ENCODE measurements around the gene TMED5. TPM values are rescaled to one million over a fixed set of nuclear protein-coding genes. Genes with fewer than 3 reads are reported as not detected.

Gene TMED5
- total and polyA plus RNA-seq, 4 donors = 32.3 to 76.1 (median 42.4) TPM

GRCh38 chr1:93111561-93111960, 68.7 kb downstream of the TMED5 start:
- H3K9me3 ChIP-seq (ENCODE audit: control insufficient read depth, insufficient read depth, low read length) = peaks cover 7% of the 10 kb centered on the region
- no peaks in the 10 kb centered on the region for H3K4me1 ChIP-seq (ENCODE audit: control insufficient read depth, insufficient read depth, low read length)
- peaks cover 13% of the 10 kb centered on the region for H3K36me3 ChIP-seq (ENCODE audit: control insufficient read depth, insufficient read depth, low read length)
- no peak overlapping the region for H3K4me3 ChIP-seq (ENCODE audit: low read depth, low read length)
- no peak for DNase-seq (ENCODE audit: low read depth in 4 of 6, low spot score in 6 of 6)
- H3K27ac ChIP-seq (ENCODE audit: low read depth, low read length) = no peak overlapping the region
- no peaks in the 10 kb centered on the region for H3K27me3 ChIP-seq (ENCODE audit: control insufficient read depth, insufficient read depth, low read length)

- H3K4me3 ChIP-seq (ENCODE audit: low read depth, low read length) = no peak overlapping the region
- H3K4me1 ChIP-seq (ENCODE audit: control insufficient read depth, insufficient read depth, low read length) = no peaks in the 10 kb centered on the region
- DNase-seq (ENCODE audit: low read depth in 4 of 6, low spot score in 6 of 6) = no peak
- peaks cover 8% of the 10 kb centered on the region for H3K36me3 ChIP-seq (ENCODE audit: control insufficient read depth, insufficient read depth, low read length)
- H3K27me3 ChIP-seq (ENCODE audit: control insufficient read depth, insufficient read depth, low read length) = no peaks in the 10 kb centered on the region
- no CpG with 5 or more reads among the region's 1 CpG for WGBS (ENCODE audit: insufficient coverage)
- H3K27ac ChIP-seq (ENCODE audit: low read depth, low read length) = no peak overlapping the region
- H3K9me3 ChIP-seq (ENCODE audit: control insufficient read depth, insufficient read depth, low read length) = peaks cover 7% of the 10 kb centered on the region
These were observed 69.1 kb downstream of the TMED5 start for GRCh38 chr1:93111065-93111464.

- H3K4me3 ChIP-seq (ENCODE audit: low read depth, low read length) = no peak overlapping the region
- peaks cover 12% of the 10 kb centered on the region for H3K36me3 ChIP-seq (ENCODE audit: control insufficient read depth, insufficient read depth, low read length)
- peaks cover 7% of the 10 kb centered on the region for H3K9me3 ChIP-seq (ENCODE audit: control insufficient read depth, insufficient read depth, low read length)
- 100% methylated on average over 1 of the region's 2 CpGs for whole genome bisulfite sequencing (ENCODE audit: insufficient coverage)
- no peaks in the 10 kb centered on the region for H3K4me1 ChIP-seq (ENCODE audit: control insufficient read depth, insufficient read depth, low read length)
- DNase-seq (ENCODE audit: low read depth in 4 of 6, low spot score in 6 of 6) = no peak
- no peaks in the 10 kb centered on the region for H3K27me3 ChIP-seq (ENCODE audit: control insufficient read depth, insufficient read depth, low read length)
- no peak overlapping the region for H3K27ac ChIP-seq (ENCODE audit: low read depth, low read length)
These were observed 70.6 kb downstream of the TMED5 start for GRCh38 chr1:93109578-93109977.

- no peaks in the 10 kb centered on the region for H3K27me3 ChIP-seq (ENCODE audit: control insufficient read depth, insufficient read depth, low read length)
- no CpG with 5 or more reads among the region's 2 CpGs for WGBS (ENCODE audit: insufficient coverage)
- no peak for DNase-seq (ENCODE audit: low read depth in 4 of 6, low spot score in 6 of 6)
These were observed 71.9 kb downstream of the TMED5 start for GRCh38 chr1:93108335-93108734.

GRCh38 chr1:93107395-93107794, 72.8 kb downstream of the TMED5 start:
- WGBS (ENCODE audit: insufficient coverage) = 100% methylated on average over 1 of the region's 4 CpGs

More at GRCh38 chr1:93108335-93108734, 71.9 kb downstream of the TMED5 start:
- H3K9me3 ChIP-seq (ENCODE audit: control insufficient read depth, insufficient read depth, low read length) = peaks cover 7% of the 10 kb centered on the region
- no peak overlapping the region for H3K27ac ChIP-seq (ENCODE audit: low read depth, low read length)
- H3K4me1 ChIP-seq (ENCODE audit: control insufficient read depth, insufficient read depth, low read length) = no peaks in the 10 kb centered on the region
- no peak overlapping the region for H3K4me3 ChIP-seq (ENCODE audit: low read depth, low read length)
- H3K36me3 ChIP-seq (ENCODE audit: control insufficient read depth, insufficient read depth, low read length) = peaks cover 12% of the 10 kb centered on the region

GRCh38 chr1:93106226-93106625, 74.0 kb downstream of the TMED5 start:
- no peak for DNase-seq (ENCODE audit: low read depth in 4 of 6, low spot score in 6 of 6)
- Histone ChIP-seq H3K27me3 (ENCODE audit: control insufficient read depth, insufficient read depth, low read length) (no peaks in the 10 kb centered on the region), H3K27ac (ENCODE audit: low read depth, low read length) (no peak overlapping the region), H3K36me3 (ENCODE audit: control insufficient read depth, insufficient read depth, low read length) (peaks cover 12% of the 10 kb centered on the region), H3K4me1 (ENCODE audit: control insufficient read depth, insufficient read depth, low read length) (no peaks in the 10 kb centered on the region), H3K4me3 (ENCODE audit: low read depth, low read length) (no peak overlapping the region), H3K9me3 (ENCODE audit: control insufficient read depth, insufficient read depth, low read length) (peaks cover 7% of the 10 kb centered on the region)
- WGBS (ENCODE audit: insufficient coverage) = no CpG with 5 or more reads among the region's 2 CpGs

More at GRCh38 chr1:93107395-93107794, 72.8 kb downstream of the TMED5 start:
- Histone ChIP-seq H3K4me3 (ENCODE audit: low read depth, low read length) (no peak overlapping the region), H3K27ac (ENCODE audit: low read depth, low read length) (no peak overlapping the region), H3K4me1 (ENCODE audit: control insufficient read depth, insufficient read depth, low read length) (no peaks in the 10 kb centered on the region), H3K27me3 (ENCODE audit: control insufficient read depth, insufficient read depth, low read length) (no peaks in the 10 kb centered on the region), H3K36me3 (ENCODE audit: control insufficient read depth, insufficient read depth, low read length) (peaks cover 12% of the 10 kb centered on the region), H3K9me3 (ENCODE audit: control insufficient read depth, insufficient read depth, low read length) (peaks cover 7% of the 10 kb centered on the region)
- DNase-seq (ENCODE audit: low read depth in 4 of 6, low spot score in 6 of 6) = no peak

GRCh38 chr1:93102142-93102541, 78.1 kb downstream of the TMED5 start:
- no peaks in the 10 kb centered on the region for H3K27me3 ChIP-seq (ENCODE audit: control insufficient read depth, insufficient read depth, low read length)
- 100% methylated on average over 1 of the region's 4 CpGs for WGBS (ENCODE audit: insufficient coverage)

More at GRCh38 chr1:93102142-93102541, 78.1 kb downstream of the TMED5 start:
- Histone ChIP-seq H3K27ac (ENCODE audit: low read depth, low read length) (no peak overlapping the region), H3K4me3 (ENCODE audit: low read depth, low read length) (no peak overlapping the region), H3K36me3 (ENCODE audit: control insufficient read depth, insufficient read depth, low read length) (peaks cover 6% of the 10 kb centered on the region), H3K9me3 (ENCODE audit: control insufficient read depth, insufficient read depth, low read length) (peaks cover 1% of the 10 kb centered on the region), H3K4me1 (ENCODE audit: control insufficient read depth, insufficient read depth, low read length) (no peaks in the 10 kb centered on the region)
- DNase-seq (ENCODE audit: low read depth in 4 of 6, low spot score in 6 of 6) = no peak

Small RNA genes lying within 50 kb of the gene (small RNA-seq; reads per million reads assigned to genes)
- gene AC126124.1 (ENCODE audit: low replicate concordance) = not detected

Other genes with a start within 250 kb of the TMED5 start
- 10 to 100 TPM; 12.3 to 37.1 TPM for gene DIPK1A, start 219.0 kb downstream of the TMED5 start, total RNA-seq
- 10 to 100 TPM; 42.2 to 48.8 TPM for gene DIPK1A, start 219.0 kb downstream of the TMED5 start, polyA plus RNA-seq (ENCODE audit: insufficient read length in 2 of 2)
- 10 to 100 TPM; 40.9 to 44.8 TPM for gene MTF2, start 101.1 kb downstream of the TMED5 start, total RNA-seq
- 10 to 100 TPM; 30.8 to 34.5 TPM for gene MTF2, start 101.1 kb downstream of the TMED5 start, polyA plus RNA-seq (ENCODE audit: insufficient read length in 2 of 2)
- 1 to 10 TPM; 9.0 to 9.4 TPM for gene CCDC18, start 311 bp upstream of the TMED5 start, total RNA-seq
- gene CCDC18, start 311 bp upstream of the TMED5 start, polyA plus RNA-seq (ENCODE audit: insufficient read length in 2 of 2) = 1 to 10 TPM; 4.8 to 6.7 TPM
- 10 to 100 TPM; 32.6 to 47.1 TPM for gene DR1, start 165.5 kb upstream of the TMED5 start, total RNA-seq
- gene DR1, start 165.5 kb upstream of the TMED5 start, polyA plus RNA-seq (ENCODE audit: insufficient read length in 2 of 2) = 10 to 100 TPM; 45.8 to 61.9 TPM

Measured in spinal cord (tissue), 10 donors.